CD14-positive monocyte (primary cell): Measurements from ENCODE around the gene ERICH3. TPM values are rescaled to one million over a fixed set of nuclear protein-coding genes. Genes with fewer than 3 reads are reported as not detected.

Experiments
- DNase-seq, 3 donors: peaks; one replicate each; pipeline ENCODE4 v3.0.0-alpha.2; 2011 to 2022
- H2AFZ ChIP-seq: 2 replicates; pipeline ENCODE4 v1.6.0; 2012; ENCODE audit warnings: mild to moderate bottlenecking, low read depth, low read length, inconsistent platforms; ENCODE audit not compliant: insufficient read depth, poor library complexity, severe bottlenecking
- H3K27ac ChIP-seq, 2 donors: 1 replicate in 1 of 2; 2 replicates in 1 of 2; pipeline ENCODE4 v1.5.1; 2012 to 2013; ENCODE audit warnings: low read length in 2 of 2, control low read depth in 1 of 2, inconsistent platforms in 1 of 2, low read depth in 1 of 2, mild to moderate bottlenecking in 1 of 2
- H3K27me3 ChIP-seq, 2 donors: one replicate each; pipeline versions ENCODE4 v1.6.0 to v1.6.1; 2011 to 2013; ENCODE audit warnings: low read length in 2 of 2; ENCODE audit not compliant: control insufficient read depth in 2 of 2, insufficient read depth in 2 of 2
- H3K36me3 ChIP-seq, 2 donors: replicated peaks in 1 of 2; 1 replicate in 1 of 2; 2 replicates in 1 of 2; pipeline versions ENCODE4 v1.5.1 to v1.6.1; 2012 to 2013; ENCODE audit warnings: low read length in 2 of 2, control low read depth in 1 of 2, inconsistent platforms in 1 of 2, mild to moderate bottlenecking in 1 of 2; ENCODE audit not compliant: insufficient read depth in 2 of 2, control insufficient read depth in 1 of 2
- H3K4me1 ChIP-seq, 2 donors: 1 replicate in 1 of 2; 2 replicates in 1 of 2; pipeline versions ENCODE4 v1.5.1 to v1.6.1; 2012 to 2013; ENCODE audit warnings: low read length in 2 of 2, control low read depth in 1 of 2, inconsistent platforms in 1 of 2, mild to moderate bottlenecking in 1 of 2, moderate library complexity in 1 of 2; ENCODE audit not compliant: insufficient read depth in 2 of 2, control insufficient read depth in 1 of 2
- H3K4me2 ChIP-seq: replicated peaks from 2 replicates; pipeline ENCODE3; 2012; ENCODE audit warnings: low read length, moderate library complexity, mild to moderate bottlenecking; ENCODE audit not compliant: poor library complexity, severe bottlenecking; ENCODE audit errors: extremely low read depth
- H3K4me3 ChIP-seq, 3 experiments: fragments of 200-600 bp in 1 of 3; sonication (generic) in 1 of 3; replicated peaks in 1 of 3; 1 replicate in 2 of 3; 2 replicates in 1 of 3; pipeline ENCODE4 v1.5.1; 2011 to 2013; ENCODE audit warnings: low read length in 3 of 3, mild to moderate bottlenecking in 3 of 3, control low read depth in 2 of 3, low read depth in 2 of 3, inconsistent platforms in 1 of 3, moderate library complexity in 1 of 3
- H3K79me2 ChIP-seq: 2 replicates; pipeline ENCODE4 v1.6.0; 2012; ENCODE audit warnings: mild to moderate bottlenecking, control low read depth, inconsistent platforms, low read length, moderate library complexity; ENCODE audit not compliant: insufficient read depth
- H3K9ac ChIP-seq: 2 replicates; pipeline ENCODE4 v1.6.0; 2017; ENCODE audit warnings: low read length, mild to moderate bottlenecking; ENCODE audit not compliant: insufficient read depth, poor library complexity, severe bottlenecking
- H3K9me3 ChIP-seq, 2 donors: replicated peaks in 1 of 2; 1 replicate in 1 of 2; 2 replicates in 1 of 2; pipeline versions ENCODE4 v1.5.1 to v1.6.1; 2012 to 2013; ENCODE audit warnings: low read length in 2 of 2, control low read depth in 1 of 2; ENCODE audit not compliant: control insufficient read depth in 1 of 2, insufficient read depth in 1 of 2
- H4K20me1 ChIP-seq: 2 replicates; pipeline ENCODE4 v1.6.0; 2012; ENCODE audit warnings: mild to moderate bottlenecking, low read length, control low read depth, moderate library complexity; ENCODE audit not compliant: insufficient read depth
- H3K27ac Mint-ChIP-seq, 7 donors: one replicate each; pipeline ENCODE4 v1.8.0; 2020; ENCODE audit warnings: mild to moderate bottlenecking in 7 of 7, mixed read lengths in 7 of 7, moderate library complexity in 6 of 7, inconsistent platforms in 2 of 7
- H3K27me3 Mint-ChIP-seq, 3 donors: one replicate each; pipeline ENCODE4 v1.8.0; 2021 to 2022; ENCODE audit warnings: low read depth in 3 of 3, mild to moderate bottlenecking in 3 of 3, mixed read lengths in 3 of 3, moderate library complexity in 3 of 3, inconsistent platforms in 1 of 3
- H3K36me3 Mint-ChIP-seq, 2 donors: one replicate each; pipeline ENCODE4 v1.8.0; 2020; ENCODE audit warnings: mixed read lengths in 2 of 2, inconsistent platforms in 1 of 2, mild to moderate bottlenecking in 1 of 2
- H3K4me1 Mint-ChIP-seq: one replicate; pipeline ENCODE4 v1.8.0; 2020; ENCODE audit warnings: mild to moderate bottlenecking, mixed read lengths
- H3K4me3 Mint-ChIP-seq, 2 donors: one replicate each; pipeline ENCODE4 v1.8.0; 2020; ENCODE audit warnings: mild to moderate bottlenecking in 2 of 2, mixed read lengths in 2 of 2, moderate library complexity in 1 of 2
- H3K9me3 Mint-ChIP-seq, 7 donors: one replicate each; pipeline ENCODE4 v1.8.0; 2020 to 2022; ENCODE audit warnings: mixed read lengths in 7 of 7, mild to moderate bottlenecking in 6 of 7, moderate library complexity in 6 of 7, inconsistent platforms in 2 of 7
- WGBS: methylation state at CpG from one replicate; pipeline ENCODE4 v1.1.5; 2013; ENCODE audit warnings: missing lambda C conversion rate; ENCODE audit not compliant: insufficient coverage; 5-methylcytosine and 5-hydroxymethylcytosine counted together
- intact Hi-C, 2 donors: fragments of 100-400 bp; cut with micrococcal nuclease; formaldehyde crosslinking; loops; one replicate each; pipeline versions ENCODE4 v1.15.0 to v1.15.1; 2023
- polyA plus RNA-seq, 3 donors: library from polyadenylated mRNA; depleted of rRNA in 1 of 3; unstranded in 2 of 3; stranded (reverse) in 1 of 3; fragments of 300-500 nt in 2 of 3; fragments of >200 nt in 1 of 3; fragmentation: Illumina TruSeq in 2 of 3; gene quantifications; 1 replicate in 2 of 3; 2 replicates in 1 of 3; pipeline ENCODE4 v1.2.3, GENCODE V29; 2012 to 2021
- TF ChIP-seq, protein P1 (sequence below): fragments of 200-600 bp; IDR thresholded peaks from one replicate; pipeline ENCODE4 v1.8.0; 2022; ENCODE audit warnings: antibody characterized with exemption, mild to moderate bottlenecking

ERICH3 gene
- polyA plus RNA-seq, 3 donors: not detected

DNA sequence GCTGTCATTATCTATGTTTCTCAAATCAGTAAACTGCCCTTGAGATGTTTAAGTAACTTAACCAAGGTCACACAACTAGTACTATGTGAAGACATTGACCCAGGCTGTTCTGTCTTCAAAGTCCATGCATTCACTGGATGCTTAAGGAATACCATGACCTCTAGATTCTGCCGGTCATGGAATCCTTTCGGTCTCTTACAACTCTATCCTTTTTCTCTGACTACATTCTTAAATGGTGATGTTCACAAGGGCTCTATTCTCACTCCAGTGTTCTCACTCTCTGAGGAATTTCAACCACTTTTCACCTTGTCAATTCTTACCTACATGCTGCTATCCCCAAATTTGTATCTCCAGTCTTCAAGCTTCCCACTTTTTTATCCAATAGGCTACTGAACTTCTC, 44.0 kb upstream of the ERICH3 start:
- no peak overlapping the region for H3K27ac ChIP-seq
- H3K4me1 Mint-ChIP-seq: no peaks in the 10 kb centered on the region
- no peaks in the 10 kb centered on the region for H3K27me3 Mint-ChIP-seq
- 95% methylated on average over 2 of the region's 2 CpGs for WGBS
- H3K36me3 ChIP-seq: no peaks in the 10 kb centered on the region
- no peak for DNase-seq
- no peak overlapping the region for H2AFZ ChIP-seq
- H3K79me2 ChIP-seq: no peaks in the 10 kb centered on the region
- no peaks in the 10 kb centered on the region for H4K20me1 ChIP-seq
- H3K9ac ChIP-seq: no peak overlapping the region
- no peak overlapping the region for H3K4me3 ChIP-seq
- no peaks in the 10 kb centered on the region for H3K27me3 ChIP-seq
- H3K4me1 ChIP-seq: no peaks in the 10 kb centered on the region
- no peaks in the 10 kb centered on the region for H3K9me3 Mint-ChIP-seq
- H3K4me3 Mint-ChIP-seq: no peak overlapping the region
- TF ChIP-seq, protein P1, sequence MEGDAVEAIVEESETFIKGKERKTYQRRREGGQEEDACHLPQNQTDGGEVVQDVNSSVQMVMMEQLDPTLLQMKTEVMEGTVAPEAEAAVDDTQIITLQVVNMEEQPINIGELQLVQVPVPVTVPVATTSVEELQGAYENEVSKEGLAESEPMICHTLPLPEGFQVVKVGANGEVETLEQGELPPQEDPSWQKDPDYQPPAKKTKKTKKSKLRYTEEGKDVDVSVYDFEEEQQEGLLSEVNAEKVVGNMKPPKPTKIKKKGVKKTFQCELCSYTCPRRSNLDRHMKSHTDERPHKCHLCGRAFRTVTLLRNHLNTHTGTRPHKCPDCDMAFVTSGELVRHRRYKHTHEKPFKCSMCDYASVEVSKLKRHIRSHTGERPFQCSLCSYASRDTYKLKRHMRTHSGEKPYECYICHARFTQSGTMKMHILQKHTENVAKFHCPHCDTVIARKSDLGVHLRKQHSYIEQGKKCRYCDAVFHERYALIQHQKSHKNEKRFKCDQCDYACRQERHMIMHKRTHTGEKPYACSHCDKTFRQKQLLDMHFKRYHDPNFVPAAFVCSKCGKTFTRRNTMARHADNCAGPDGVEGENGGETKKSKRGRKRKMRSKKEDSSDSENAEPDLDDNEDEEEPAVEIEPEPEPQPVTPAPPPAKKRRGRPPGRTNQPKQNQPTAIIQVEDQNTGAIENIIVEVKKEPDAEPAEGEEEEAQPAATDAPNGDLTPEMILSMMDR: no peak
- H3K4me2 ChIP-seq: no peak overlapping the region
- peaks cover 16 to 21% of the 10 kb centered on the region in 2 donors for H3K36me3 Mint-ChIP-seq
- H3K27ac Mint-ChIP-seq: no peak overlapping the region
- intact Hi-C loops: no loop called here
- no peaks in the 10 kb centered on the region for H3K9me3 ChIP-seq

DNA sequence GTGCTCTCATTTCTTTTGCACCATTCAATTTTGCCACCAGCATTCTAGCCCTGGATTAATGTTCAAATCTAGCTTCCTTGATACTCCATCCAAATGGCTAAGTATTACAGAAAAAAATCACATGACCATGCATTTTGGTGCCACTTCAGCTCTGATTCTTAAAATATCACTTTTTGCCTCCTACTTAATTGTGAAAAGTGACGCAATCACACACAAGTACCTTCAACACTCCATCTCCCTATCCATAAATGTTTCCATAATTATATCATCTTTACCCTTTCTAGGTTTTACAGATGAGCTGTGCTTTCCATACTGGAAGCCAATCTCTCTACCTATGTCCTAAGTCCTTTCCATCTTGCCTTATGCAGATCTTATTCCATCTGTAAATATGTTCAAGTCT, 43.2 kb upstream of the ERICH3 start:
- Mint-ChIP-seq H3K4me3 (no peak overlapping the region), H3K9me3 (no peaks in the 10 kb centered on the region), H3K4me1 (no peaks in the 10 kb centered on the region), H3K27ac (no peak overlapping the region), H3K36me3 (peaks cover 11 to 15% of the 10 kb centered on the region in 2 donors), H3K27me3 (no peaks in the 10 kb centered on the region)
- H3K4me2 ChIP-seq: no peak overlapping the region
- no peaks in the 10 kb centered on the region for H3K79me2 ChIP-seq
- no peak overlapping the region for H3K4me3 ChIP-seq
- WGBS: 100% methylated on average over 1 of the region's 1 CpG
- H2AFZ ChIP-seq: no peak overlapping the region
- H3K27ac ChIP-seq: no peak overlapping the region
- H3K4me1 ChIP-seq: no peaks in the 10 kb centered on the region
- no peaks in the 10 kb centered on the region for H4K20me1 ChIP-seq
- H3K27me3 ChIP-seq: no peaks in the 10 kb centered on the region
- H3K36me3 ChIP-seq: no peaks in the 10 kb centered on the region
- no peak overlapping the region for H3K9ac ChIP-seq
- TF ChIP-seq, protein P1: no peak
- H3K9me3 ChIP-seq: no peaks in the 10 kb centered on the region
- DNase-seq: no peak
- intact Hi-C loops: no loop called here
